ENCODE results near the gene ABHD12.

ABHD12 gene

DNA sequence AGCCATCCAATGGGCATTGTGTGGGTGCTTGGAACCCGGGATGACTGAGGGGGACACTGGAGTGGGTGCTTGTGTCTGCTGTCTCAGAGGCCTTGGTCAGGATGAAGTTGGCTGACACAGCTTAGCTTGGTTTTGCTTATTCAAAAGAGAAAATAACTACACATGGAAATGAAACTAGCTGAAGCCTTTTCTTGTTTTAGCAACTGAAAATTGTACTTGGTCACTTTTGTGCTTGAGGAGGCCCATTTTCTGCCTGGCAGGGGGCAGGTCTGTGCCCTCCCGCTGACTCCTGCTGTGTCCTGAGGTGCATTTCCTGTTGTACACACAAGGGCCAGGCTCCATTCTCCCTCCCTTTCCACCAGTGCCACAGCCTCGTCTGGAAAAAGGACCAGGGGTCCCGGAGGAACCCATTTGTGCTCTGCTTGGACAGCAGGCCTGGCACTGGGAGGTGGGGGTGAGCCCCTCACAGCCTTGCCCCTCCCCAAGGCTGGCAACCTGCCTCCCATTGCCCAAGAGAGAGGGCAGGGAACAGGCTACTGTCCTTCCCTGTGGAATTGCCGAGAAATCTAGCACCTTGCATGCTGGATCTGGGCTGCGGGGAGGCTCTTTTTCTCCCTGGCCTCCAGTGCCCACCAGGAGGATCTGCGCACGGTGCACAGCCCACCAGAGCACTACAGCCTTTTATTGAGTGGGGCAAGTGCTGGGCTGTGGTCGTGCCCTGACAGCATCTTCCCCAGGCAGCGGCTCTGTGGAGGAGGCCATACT lies 93.3 kb downstream of the ABHD12 start:
- no peak for DNase-seq
- in situ Hi-C loops (cut with HindIII; ENCODE audit: low pct_ligation_motif_present, low pct_unique_long_range_greater_than_20kb, low sequenced_read_pairs) = no loop called here

GRCh38 chr20:25296094-25297093 lies 94.2 kb downstream of the ABHD12 start:
- peak; percentile 33 for DNase-seq
- in situ Hi-C loops (cut with HindIII; ENCODE audit: low pct_ligation_motif_present, low pct_unique_long_range_greater_than_20kb, low sequenced_read_pairs) = no loop called here

GRCh38 chr20:25295386-25296093 lies 95.1 kb downstream of the ABHD12 start:
- in situ Hi-C loops (cut with HindIII; ENCODE audit: low pct_ligation_motif_present, low pct_unique_long_range_greater_than_20kb, low sequenced_read_pairs) = no loop called here
- DNase-seq = no peak

GRCh38 chr20:25294459-25295385 lies 95.9 kb downstream of the ABHD12 start:
- DNase-seq = peak; percentile 58
- in situ Hi-C loops (cut with HindIII; ENCODE audit: low pct_ligation_motif_present, low pct_unique_long_range_greater_than_20kb, low sequenced_read_pairs) = no loop called here

DNA sequence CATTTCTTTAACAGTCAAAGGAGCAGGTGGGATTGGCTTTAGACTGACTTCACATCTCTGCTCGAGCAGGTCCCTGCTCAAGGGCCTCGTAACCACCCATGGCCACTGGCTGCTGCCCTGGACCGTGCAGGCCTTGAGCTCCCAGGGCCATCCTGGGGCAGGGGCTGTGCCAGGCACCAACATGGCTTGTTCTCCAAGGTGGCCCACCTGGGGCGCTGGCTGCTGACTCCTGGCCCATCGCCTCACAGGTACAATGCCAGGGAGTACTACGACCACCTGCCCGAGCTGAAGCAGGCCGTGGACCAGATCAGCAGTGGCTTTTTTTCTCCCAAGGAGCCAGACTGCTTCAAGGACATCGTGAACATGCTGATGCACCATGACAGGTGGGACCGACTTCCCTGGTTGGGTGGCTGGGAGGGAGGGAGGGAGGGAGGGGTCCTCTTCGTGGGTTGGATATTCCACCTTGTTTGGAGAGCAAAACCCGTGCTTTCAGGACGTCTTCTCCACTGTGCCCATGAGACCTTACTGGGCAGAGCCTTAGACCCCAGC lies 96.7 kb downstream of the ABHD12 start:
- in situ Hi-C loops (cut with HindIII; ENCODE audit: low pct_ligation_motif_present, low pct_unique_long_range_greater_than_20kb, low sequenced_read_pairs) = no loop called here
- no peak for DNase-seq

GRCh38 chr20:25293507-25293906 lies 97.1 kb downstream of the ABHD12 start:
- in situ Hi-C loops (cut with HindIII; ENCODE audit: low pct_ligation_motif_present, low pct_unique_long_range_greater_than_20kb, low sequenced_read_pairs) = no loop called here
- DNase-seq = no peak

DNA sequence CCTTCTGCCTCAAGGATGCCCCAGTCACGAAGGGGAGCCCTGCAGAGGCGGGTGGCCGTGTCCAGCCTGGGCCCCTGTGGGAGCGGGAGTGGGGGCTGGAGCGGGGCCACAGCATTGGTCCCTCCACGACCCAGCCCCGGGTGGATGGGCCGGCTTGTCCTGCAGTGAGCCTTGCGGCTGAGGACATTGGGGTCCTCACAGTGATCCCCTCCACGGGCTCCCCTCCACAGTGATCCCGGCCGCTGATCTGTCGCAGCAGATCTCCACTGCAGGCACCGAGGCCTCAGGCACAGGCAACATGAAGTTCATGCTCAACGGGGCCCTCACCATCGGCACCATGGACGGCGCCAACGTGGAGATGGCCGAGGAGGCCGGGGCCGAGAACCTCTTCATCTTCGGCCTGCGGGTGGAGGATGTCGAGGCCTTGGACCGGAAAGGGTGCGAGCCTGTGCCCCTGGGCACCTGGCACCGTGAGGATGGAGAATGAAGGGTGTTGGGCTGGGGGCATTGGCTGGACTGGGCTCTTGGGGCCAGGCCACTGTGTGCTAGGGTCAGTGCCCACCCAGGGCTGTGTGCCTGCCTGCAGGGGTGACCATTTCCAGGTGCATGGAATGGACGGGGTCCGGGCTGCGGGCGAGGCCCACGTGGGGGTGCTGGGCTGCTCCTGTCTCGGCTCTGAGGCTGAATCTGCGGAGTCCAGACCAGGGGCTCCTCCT lies 98.3 kb downstream of the ABHD12 start:
- DNase-seq = no peak
- in situ Hi-C loops (cut with HindIII; ENCODE audit: low pct_ligation_motif_present, low pct_unique_long_range_greater_than_20kb, low sequenced_read_pairs) = no loop called here

DNA sequence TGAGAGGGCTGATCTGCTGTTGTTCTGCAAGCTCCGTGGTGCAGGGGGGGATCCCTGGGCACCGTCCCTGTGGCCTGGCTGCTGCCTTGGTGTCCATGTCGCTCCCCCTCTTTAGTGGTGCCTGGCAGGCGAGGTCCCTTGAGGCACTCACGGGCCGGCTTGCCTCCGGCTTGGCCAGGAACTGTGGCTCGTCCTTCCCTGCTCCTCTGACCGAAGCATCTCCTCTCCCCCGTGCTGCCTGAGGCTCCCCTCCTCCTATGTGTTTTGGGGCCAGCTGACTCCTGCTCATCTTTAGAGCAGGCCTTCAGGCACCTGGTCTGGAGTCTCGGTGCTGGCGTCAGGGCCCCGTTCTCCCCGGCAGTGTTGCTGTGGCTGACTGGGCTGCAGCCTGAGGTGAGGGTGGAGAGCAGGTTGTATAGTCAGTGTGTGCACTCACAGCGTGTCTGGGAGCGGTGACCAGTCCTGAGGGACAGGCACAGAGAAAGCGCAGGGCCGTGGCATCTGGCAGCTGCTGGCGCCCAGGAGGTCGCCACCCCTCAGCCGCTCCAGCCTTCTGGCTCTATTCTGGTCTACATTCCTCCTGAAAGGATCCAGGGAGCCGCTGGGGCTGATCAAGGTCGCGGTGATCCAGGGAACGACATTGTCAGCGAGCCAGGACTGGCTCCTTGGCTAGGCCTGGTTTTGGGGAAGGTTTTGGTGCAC lies 99.1 kb downstream of the ABHD12 start:
- no peak for DNase-seq
- in situ Hi-C loops (cut with HindIII; ENCODE audit: low pct_ligation_motif_present, low pct_unique_long_range_greater_than_20kb, low sequenced_read_pairs) = no loop called here

DNA sequence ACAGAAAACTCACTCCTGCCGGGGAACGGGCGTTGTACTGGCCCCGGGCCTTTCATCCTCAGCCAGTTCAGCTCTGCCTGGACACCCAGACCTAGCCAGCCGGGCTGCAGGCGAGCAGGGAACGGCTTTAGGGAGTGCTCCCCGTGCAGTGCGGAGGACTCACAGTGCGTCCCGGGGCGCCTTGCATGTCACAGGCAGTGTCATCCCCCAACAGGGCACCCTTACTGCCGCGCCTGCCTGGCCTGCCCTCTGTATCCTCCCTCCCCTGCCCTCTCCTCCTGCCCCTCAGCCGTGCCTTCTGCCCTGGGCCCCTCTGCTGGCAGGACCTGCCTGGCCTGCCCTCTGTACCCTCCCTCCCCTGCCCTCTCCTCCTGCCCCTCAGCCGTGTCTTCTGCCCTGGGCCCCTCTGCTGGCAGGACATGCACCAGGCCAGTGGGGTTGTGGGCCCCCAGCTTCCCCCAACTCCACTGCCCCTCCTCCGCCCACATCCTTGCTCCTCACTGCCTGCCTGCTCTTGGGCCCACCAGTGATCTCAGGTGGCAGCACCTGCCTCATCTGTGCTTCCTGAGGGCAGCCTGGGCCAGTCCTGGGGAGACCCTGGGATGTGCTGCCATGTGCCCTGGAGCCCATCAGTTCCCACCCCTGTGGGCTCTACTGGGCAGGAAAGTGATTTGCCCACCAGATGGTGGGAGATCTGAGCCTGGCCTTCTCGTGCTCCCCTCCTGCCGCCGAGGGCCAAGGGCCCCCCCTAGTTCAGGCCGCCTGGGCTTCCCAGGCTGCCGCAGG lies 99.8 kb downstream of the ABHD12 start:
- DNase-seq = no peak
- in situ Hi-C loops (cut with HindIII; ENCODE audit: low pct_ligation_motif_present, low pct_unique_long_range_greater_than_20kb, low sequenced_read_pairs) = no loop called here

DNA sequence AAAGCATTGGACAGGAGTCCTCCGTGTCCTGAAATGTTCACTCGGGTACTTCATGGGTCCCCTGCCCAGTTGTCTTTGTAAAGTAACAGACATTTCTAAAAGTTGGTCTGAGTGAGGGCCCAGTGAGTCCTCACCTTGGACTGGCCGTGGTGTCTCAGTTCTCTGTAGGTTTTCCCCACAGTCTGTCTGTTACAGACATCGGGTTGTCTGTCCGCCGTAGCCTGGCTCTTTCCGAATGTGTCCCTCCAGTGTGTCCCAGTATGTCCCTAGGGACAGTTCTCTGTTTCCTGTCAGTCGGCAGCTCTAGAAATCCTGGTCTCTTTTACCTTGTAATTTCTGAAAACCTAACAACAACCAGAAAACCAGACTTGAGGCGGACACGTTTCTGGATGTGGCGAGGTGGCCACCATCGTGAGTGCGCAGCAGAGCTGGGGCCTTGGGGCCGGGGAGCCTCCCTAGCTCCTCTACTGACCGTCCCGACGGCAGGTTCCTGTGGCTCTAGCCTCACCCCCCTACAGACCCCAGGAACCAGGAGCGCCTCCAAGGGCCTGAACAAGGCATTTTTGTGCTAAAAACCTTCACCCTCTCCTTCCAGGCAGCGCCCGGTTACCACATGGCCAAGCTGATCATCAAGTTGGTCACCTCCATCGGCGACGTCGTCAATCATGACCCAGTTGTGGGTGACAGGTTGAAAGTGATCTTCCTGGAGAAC lies 100.6 kb downstream of the ABHD12 start:
- in situ Hi-C loops (cut with HindIII; ENCODE audit: low pct_ligation_motif_present, low pct_unique_long_range_greater_than_20kb, low sequenced_read_pairs) = no loop called here

DNA sequence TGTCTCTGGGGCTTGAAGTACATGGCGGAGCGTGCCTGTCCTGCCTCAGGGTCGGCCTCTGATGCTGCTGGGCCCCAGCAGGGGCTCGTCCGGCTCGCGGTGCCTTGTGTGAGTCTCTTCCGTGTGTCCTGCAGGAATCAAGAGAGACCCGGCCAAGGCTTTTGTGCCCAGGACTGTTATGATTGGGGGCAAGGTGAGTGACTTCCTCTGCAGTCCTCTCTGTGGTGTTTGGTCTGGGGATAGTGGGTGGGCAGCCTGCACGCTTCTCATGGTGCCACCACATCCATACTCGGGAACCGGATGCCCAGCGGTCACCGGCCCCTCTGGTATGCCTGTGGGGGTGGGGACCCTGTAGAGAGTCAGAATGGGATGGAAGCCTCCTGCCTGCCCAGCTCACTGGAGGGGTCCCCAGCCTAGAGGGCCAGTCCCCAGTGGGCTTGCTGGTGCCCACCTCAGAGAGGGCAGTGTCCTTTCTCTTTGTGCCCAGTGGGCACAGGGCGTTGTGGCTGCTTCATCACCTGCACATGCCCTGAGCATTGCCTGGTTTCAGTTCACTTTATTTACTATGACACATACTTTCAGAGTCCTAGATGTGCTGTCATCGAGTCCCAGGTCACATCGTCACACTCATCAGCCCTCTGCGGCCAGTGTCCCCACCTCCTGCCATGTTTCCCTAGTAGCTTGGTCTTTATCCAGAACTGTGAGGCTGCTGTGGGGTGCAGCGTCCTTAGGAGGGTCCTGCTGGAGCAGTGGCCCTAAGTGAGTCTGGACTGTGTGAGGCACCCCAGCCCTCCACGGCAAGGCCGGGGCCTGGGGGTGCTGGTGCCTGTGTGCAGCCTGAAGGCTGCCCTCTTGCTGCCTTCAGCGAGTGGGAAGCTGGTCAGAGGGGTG lies 102.1 kb downstream of the ABHD12 start:
- in situ Hi-C loops (cut with HindIII; ENCODE audit: low pct_ligation_motif_present, low pct_unique_long_range_greater_than_20kb, low sequenced_read_pairs) = no loop called here
- no peak for DNase-seq

More for the DNA sequence above, 100.6 kb downstream of the ABHD12 start:
- no peak for DNase-seq

- no peak for DNase-seq
- in situ Hi-C loops (cut with HindIII; ENCODE audit: low pct_ligation_motif_present, low pct_unique_long_range_greater_than_20kb, low sequenced_read_pairs) = no loop called here
Measured at GRCh38 chr20:25287631-25288290, 102.9 kb downstream of the ABHD12 start.

DNA sequence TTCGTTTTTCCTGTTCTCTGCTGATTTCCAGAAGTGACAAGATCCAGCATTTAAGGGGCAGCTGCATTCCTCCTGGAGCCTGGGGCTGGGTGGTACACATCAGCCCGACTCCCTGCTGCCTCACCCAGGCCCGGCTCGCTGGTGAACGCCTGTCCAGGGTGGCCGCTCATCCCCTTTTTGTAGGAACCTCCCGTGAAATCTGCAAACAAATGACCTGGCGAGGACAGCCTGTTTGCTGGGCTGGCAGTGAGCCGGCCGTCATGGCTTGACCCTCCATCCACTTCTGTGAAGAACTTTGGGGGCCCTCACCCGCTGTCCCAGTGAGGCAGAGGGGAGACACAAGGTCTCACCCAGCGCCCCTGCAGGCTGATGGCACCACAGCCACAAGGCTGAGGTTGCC lies 103.7 kb downstream of the ABHD12 start:
- DNase-seq = no peak
- in situ Hi-C loops (cut with HindIII; ENCODE audit: low pct_ligation_motif_present, low pct_unique_long_range_greater_than_20kb, low sequenced_read_pairs) = no loop called here

Data from ACHN (cell line).